ENCODE data around the gene RBM15B.

DNA sequence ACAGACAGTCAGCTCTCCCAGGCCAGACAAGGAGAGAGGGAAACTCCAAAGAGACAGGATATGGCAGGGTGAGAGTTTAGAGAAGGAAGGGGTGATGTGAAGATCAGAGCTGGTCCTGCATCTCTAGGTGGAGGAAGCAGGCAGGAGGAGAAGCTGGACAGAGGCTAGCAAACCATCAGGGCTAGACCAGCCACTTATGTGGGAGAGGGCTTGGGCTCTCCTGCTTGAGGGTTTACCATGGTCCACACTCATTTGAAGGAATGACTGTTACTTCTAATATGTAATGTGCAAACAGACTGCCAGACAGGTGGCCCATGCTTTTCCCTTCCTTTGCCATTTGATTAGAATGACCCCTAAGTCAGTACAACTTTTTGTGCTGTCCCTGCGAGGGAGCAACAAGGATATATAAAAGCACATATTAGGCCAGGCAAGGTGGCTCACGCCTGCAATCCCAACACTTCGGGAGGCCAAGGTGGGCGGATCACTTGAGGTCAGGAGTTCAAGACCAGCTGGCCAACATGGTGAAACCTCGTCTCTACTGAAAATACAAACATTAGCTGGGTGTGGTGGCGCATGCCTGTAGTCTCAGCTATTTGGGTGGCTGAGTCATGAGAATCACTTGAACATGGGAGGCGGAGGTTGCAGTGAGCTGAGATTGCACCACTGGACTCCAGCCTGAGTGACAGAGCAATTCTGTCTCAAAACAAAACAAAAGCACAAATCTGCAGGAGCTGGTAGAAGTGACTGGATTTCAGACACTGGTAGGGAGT is 47.0 kb upstream of the RBM15B start:
- TF ChIP-seq, protein P1, sequence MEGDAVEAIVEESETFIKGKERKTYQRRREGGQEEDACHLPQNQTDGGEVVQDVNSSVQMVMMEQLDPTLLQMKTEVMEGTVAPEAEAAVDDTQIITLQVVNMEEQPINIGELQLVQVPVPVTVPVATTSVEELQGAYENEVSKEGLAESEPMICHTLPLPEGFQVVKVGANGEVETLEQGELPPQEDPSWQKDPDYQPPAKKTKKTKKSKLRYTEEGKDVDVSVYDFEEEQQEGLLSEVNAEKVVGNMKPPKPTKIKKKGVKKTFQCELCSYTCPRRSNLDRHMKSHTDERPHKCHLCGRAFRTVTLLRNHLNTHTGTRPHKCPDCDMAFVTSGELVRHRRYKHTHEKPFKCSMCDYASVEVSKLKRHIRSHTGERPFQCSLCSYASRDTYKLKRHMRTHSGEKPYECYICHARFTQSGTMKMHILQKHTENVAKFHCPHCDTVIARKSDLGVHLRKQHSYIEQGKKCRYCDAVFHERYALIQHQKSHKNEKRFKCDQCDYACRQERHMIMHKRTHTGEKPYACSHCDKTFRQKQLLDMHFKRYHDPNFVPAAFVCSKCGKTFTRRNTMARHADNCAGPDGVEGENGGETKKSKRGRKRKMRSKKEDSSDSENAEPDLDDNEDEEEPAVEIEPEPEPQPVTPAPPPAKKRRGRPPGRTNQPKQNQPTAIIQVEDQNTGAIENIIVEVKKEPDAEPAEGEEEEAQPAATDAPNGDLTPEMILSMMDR (conservative IDR thresholded peaks at IDR 0.05; ENCODE audit: low read depth in 2 of 2), result no peak
- TF ChIP-seq EZH2phosphoT487 (IDR thresholded peaks at IDR 0.05; ENCODE audit: unreplicated experiment), result no peak
- TF ChIP-seq, protein P2, sequence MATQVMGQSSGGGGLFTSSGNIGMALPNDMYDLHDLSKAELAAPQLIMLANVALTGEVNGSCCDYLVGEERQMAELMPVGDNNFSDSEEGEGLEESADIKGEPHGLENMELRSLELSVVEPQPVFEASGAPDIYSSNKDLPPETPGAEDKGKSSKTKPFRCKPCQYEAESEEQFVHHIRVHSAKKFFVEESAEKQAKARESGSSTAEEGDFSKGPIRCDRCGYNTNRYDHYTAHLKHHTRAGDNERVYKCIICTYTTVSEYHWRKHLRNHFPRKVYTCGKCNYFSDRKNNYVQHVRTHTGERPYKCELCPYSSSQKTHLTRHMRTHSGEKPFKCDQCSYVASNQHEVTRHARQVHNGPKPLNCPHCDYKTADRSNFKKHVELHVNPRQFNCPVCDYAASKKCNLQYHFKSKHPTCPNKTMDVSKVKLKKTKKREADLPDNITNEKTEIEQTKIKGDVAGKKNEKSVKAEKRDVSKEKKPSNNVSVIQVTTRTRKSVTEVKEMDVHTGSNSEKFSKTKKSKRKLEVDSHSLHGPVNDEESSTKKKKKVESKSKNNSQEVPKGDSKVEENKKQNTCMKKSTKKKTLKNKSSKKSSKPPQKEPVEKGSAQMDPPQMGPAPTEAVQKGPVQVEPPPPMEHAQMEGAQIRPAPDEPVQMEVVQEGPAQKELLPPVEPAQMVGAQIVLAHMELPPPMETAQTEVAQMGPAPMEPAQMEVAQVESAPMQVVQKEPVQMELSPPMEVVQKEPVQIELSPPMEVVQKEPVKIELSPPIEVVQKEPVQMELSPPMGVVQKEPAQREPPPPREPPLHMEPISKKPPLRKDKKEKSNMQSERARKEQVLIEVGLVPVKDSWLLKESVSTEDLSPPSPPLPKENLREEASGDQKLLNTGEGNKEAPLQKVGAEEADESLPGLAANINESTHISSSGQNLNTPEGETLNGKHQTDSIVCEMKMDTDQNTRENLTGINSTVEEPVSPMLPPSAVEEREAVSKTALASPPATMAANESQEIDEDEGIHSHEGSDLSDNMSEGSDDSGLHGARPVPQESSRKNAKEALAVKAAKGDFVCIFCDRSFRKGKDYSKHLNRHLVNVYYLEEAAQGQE (IDR thresholded peaks at IDR 0.05; ENCODE audit: unreplicated experiment), result no peak
